SK-N-SH (cell line): Measurements from ENCODE around the gene TMSB10. TPM values are rescaled to one million over a fixed set of nuclear protein-coding genes. Genes with fewer than 3 reads are reported as not detected.

ENCODE experiments used
- CTCF ChIA-PET: fragments of 300-600, 350-600 bp; formaldehyde crosslinking; extraction: SDS; loops from one replicate; lab custom pipeline; 2021; lab: Yijun Ruan, JAX
- POLR2A ChIA-PET: fragments of 350-600 bp; sonication (Branson Sonifier 250); formaldehyde crosslinking; extraction: SDS; loops from one replicate; lab custom pipeline; 2020; ENCODE audit warnings: antibody characterized with exemption, inconsistent platforms; lab: Yijun Ruan, JAX
- DNase-seq: peaks from one replicate; pipeline ENCODE4 v3.0.0; 2012
- H2AFZ ChIP-seq: fragments of 200-600 bp; sonication (generic); 2 replicates; pipeline ENCODE4 v1.8.1; 2016; ENCODE audit warnings: antibody characterized with exemption, mild to moderate bottlenecking, low read depth
- H3F3A ChIP-seq: fragments of 200-600 bp; sonication (generic); replicated peaks from 2 replicates; pipeline ENCODE3; 2016; ENCODE audit warnings: antibody characterized with exemption, mild to moderate bottlenecking; ENCODE audit not compliant: insufficient read depth
- H3K27ac ChIP-seq, 2 experiments: fragments of 200-500 bp in 1 of 2; fragments of 200-600 bp in 1 of 2; sonication (Bioruptor generic) in 1 of 2; sonication (generic), shearing (Covaris generic) in 1 of 2; 2 replicates each; pipeline versions ENCODE4 v1.5.1 to v1.6.1; 2014 to 2016; ENCODE audit warnings: low read depth in 2 of 2, inconsistent platforms in 1 of 2, low read length in 1 of 2, mild to moderate bottlenecking in 1 of 2, mixed read lengths in 1 of 2
- H3K27me3 ChIP-seq: fragments of 200-600 bp; sonication (generic), shearing (Covaris generic); 2 replicates; pipeline ENCODE4 v1.6.1; 2016; ENCODE audit warnings: mixed run types; ENCODE audit not compliant: insufficient read depth
- H3K36me3 ChIP-seq, 2 experiments: fragments of 200-500 bp in 1 of 2; fragments of 200-600 bp in 1 of 2; sonication (Bioruptor generic) in 1 of 2; sonication (generic) in 1 of 2; replicated peaks in 1 of 2; 2 replicates each; pipeline versions ENCODE3 to v1.5.1; 2014 to 2016; ENCODE audit warnings: low read length in 1 of 2, mild to moderate bottlenecking in 1 of 2; ENCODE audit not compliant: insufficient read depth in 2 of 2, control insufficient read depth in 1 of 2
- H3K4me1 ChIP-seq, 2 experiments: fragments of 200-500 bp in 1 of 2; fragments of 200-600 bp in 1 of 2; sonication (Bioruptor generic) in 1 of 2; sonication (generic), shearing (Covaris generic) in 1 of 2; 2 replicates each; pipeline versions ENCODE4 v1.5.1 to v1.6.1; 2014 to 2016; ENCODE audit warnings: low read depth in 1 of 2, low read length in 1 of 2, mixed run types in 1 of 2; ENCODE audit not compliant: insufficient read depth in 2 of 2, control insufficient read depth in 1 of 2
- H3K4me2 ChIP-seq: fragments of 200-600 bp; sonication (generic), shearing (Covaris generic); 2 replicates; pipeline ENCODE4 v1.6.1; 2017; ENCODE audit warnings: mixed run types
- H3K4me3 ChIP-seq, 2 experiments: fragments of 200-500 bp in 1 of 2; fragments of 200-600 bp in 1 of 2; sonication (Bioruptor generic) in 1 of 2; sonication (generic), shearing (Covaris generic) in 1 of 2; 2 replicates each; pipeline versions ENCODE4 v1.5.1 to v1.8.1; 2014 to 2016; ENCODE audit warnings: low read depth in 2 of 2, inconsistent platforms in 1 of 2, low read length in 1 of 2, mild to moderate bottlenecking in 1 of 2, mixed read lengths in 1 of 2, moderate library complexity in 1 of 2
- H3K79me2 ChIP-seq: fragments of 200-600 bp; sonication (generic); 2 replicates; pipeline ENCODE4 v1.8.1; 2017; ENCODE audit warnings: mild to moderate bottlenecking; ENCODE audit not compliant: insufficient read depth
- H3K9ac ChIP-seq: fragments of 200-600 bp; sonication (generic); 2 replicates; pipeline ENCODE4 v1.6.1; 2017; ENCODE audit warnings: mixed run types
- H3K9me2 ChIP-seq: fragments of 200-600 bp; sonication (generic); 2 replicates; pipeline ENCODE4 v1.6.1; 2017; ENCODE audit warnings: mixed run types
- H3K9me3 ChIP-seq: fragments of 200-600 bp; sonication (generic); 2 replicates; pipeline ENCODE4 v1.6.1; 2017; ENCODE audit warnings: mixed run types, mild to moderate bottlenecking, moderate library complexity
- H4K20me1 ChIP-seq: fragments of 200-600 bp; sonication (generic); 2 replicates; pipeline ENCODE4 v1.6.1; 2017; ENCODE audit warnings: mild to moderate bottlenecking, mixed run types; ENCODE audit not compliant: insufficient read depth
- CTCF ChIP-seq: fragments of 200-600 bp; sonication (generic); IDR thresholded peaks from 2 replicates; pipeline ENCODE4 v1.6.1; 2017; ENCODE audit warnings: antibody characterized with exemption, mild to moderate bottlenecking, moderate library complexity
- ELF1 ChIP-seq: IDR thresholded peaks from 2 replicates; pipeline ENCODE4 v1.4.0; 2012
- EP300 ChIP-seq, 2 experiments: IDR thresholded peaks; 2 replicates each; pipeline versions ENCODE4 v1.4.0 to v1.6.1; 2012; ENCODE audit warnings: borderline replicate concordance in 1 of 2, low read depth in 1 of 2, low read length in 1 of 2
- JUND ChIP-seq: IDR thresholded peaks from 2 replicates; pipeline ENCODE4 v1.4.0; 2012
- NRF1 ChIP-seq: IDR thresholded peaks from 2 replicates; pipeline ENCODE4 v1.6.1; 2012; ENCODE audit warnings: low read depth, mild to moderate bottlenecking, low read length
- POLR2AphosphoS5 ChIP-seq: IDR thresholded peaks from 2 replicates; pipeline ENCODE4 v1.6.1; 2012; ENCODE audit warnings: low read depth, low read length
- REST ChIP-seq: IDR thresholded peaks from 2 replicates; pipeline ENCODE4 v1.6.1; 2012; ENCODE audit warnings: mild to moderate bottlenecking, low read depth, low read length, moderate library complexity
- RFX5 ChIP-seq: IDR thresholded peaks from 2 replicates; pipeline ENCODE4 v1.6.1; 2012; ENCODE audit warnings: mild to moderate bottlenecking, improper control_type of control experiment, low read length
- RXRA ChIP-seq: IDR thresholded peaks from 2 replicates; pipeline ENCODE4 v1.4.0; 2012; ENCODE audit warnings: low read depth, mild to moderate bottlenecking, borderline replicate concordance
- SIN3A ChIP-seq: IDR thresholded peaks from 2 replicates; pipeline ENCODE4 v1.6.1; 2012; ENCODE audit warnings: low read depth, mild to moderate bottlenecking, low read length, moderate library complexity, borderline replicate concordance
- SMC3 ChIP-seq: IDR thresholded peaks from 2 replicates; pipeline ENCODE4 v1.6.1; 2012; ENCODE audit warnings: low read depth, low read length, improper control_type of control experiment
- TEAD4 ChIP-seq: IDR thresholded peaks from 2 replicates; pipeline ENCODE4 v1.4.0; 2012; ENCODE audit warnings: mild to moderate bottlenecking, borderline replicate concordance; ENCODE audit not compliant: insufficient read depth
- WGBS: methylation state at CpG from one replicate; pipeline ENCODE4 v1.1.6; 2017; ENCODE audit warnings: low lambda C conversion rate; 5-methylcytosine and 5-hydroxymethylcytosine counted together
- polyA plus RNA-seq, 3 experiments: library from polyadenylated mRNA; depleted of rRNA; stranded (reverse); fragments of >200 nt; gene quantifications; 2 replicates each; pipeline ENCODE4 v1.2.3, GENCODE V29; 2012

TMSB10 gene
- polyA plus RNA-seq, 1 of the 3 experiments (the other 2 are of a cell fraction): 7,920 TPM

GRCh38 chr2:84904151-84904550 lies 1.3 kb upstream of the TMSB10 start:
- no peak for TF ChIP-seq JUND
- TF ChIP-seq RFX5: no peak
- TF ChIP-seq NRF1: no peak
- TF ChIP-seq POLR2AphosphoS5: no peak
- no peak for TF ChIP-seq EP300 (IDR thresholded peaks at IDR 0.05; ENCODE audit: borderline replicate concordance in 1 of 2, low read depth in 1 of 2, low read length in 1 of 2)
- TF ChIP-seq RXRA: no peak
- no peak for TF ChIP-seq TEAD4
- Histone ChIP-seq H3K4me2 (peak overlapping the region; percentile 88), H3K79me2 (peaks cover 27% of the 10 kb centered on the region), H3K4me3 (no peak overlapping the region), H2AFZ (no peak overlapping the region), H3K9ac (peak overlapping the region; percentile 98; the same call in 1 of the 2 replicates), H3K36me3 (peaks cover 0 to 20% of the 10 kb centered on the region in 2 experiments), H3F3A (peaks cover 29% of the 10 kb centered on the region), H3K27ac (peak overlapping the region in 1 of 2 experiments; percentile 36; a peak in 1 of 4 replicates), H3K9me3 (no peaks in the 10 kb centered on the region), H3K27me3 (no peaks in the 10 kb centered on the region), H3K4me1 (peaks cover 3 to 4% of the 10 kb centered on the region in 2 experiments; a peak in 3 of 4 replicates), H3K9me2 (no peaks in the 10 kb centered on the region), H4K20me1 (peaks cover 25% of the 10 kb centered on the region)
- POLR2A ChIA-PET: no interaction called here
- CTCF ChIA-PET: interaction anchor here (0.6 to 2.4 kb wide), 3 partner anchors 22 to 272 kb away, joined by 3 to 18 read pairs (median 3); no protein-coding TSS in a partner anchor
- 92% methylated on average over 9 of the region's 9 CpGs for WGBS
- no peak for DNase-seq

- Histone ChIP-seq H3K4me2 (peak overlapping the region; percentile 88), H4K20me1 (peaks cover 25% of the 10 kb centered on the region), H2AFZ (peak overlapping the region; percentile 90; the same call in 1 of the 2 replicates), H3F3A (peaks cover 28% of the 10 kb centered on the region)
- POLR2A ChIA-PET: interaction anchor here (1.0 to 2.6 kb wide), 3 partner anchors 21 to 65 kb away, joined by 4 to 9 read pairs (median 8); no protein-coding TSS in a partner anchor
- peak; percentile 56 for DNase-seq
- 0 out of 2 replicates have a peak, but pooled peaks have one; percentile 37 for TF ChIP-seq REST
- TF ChIP-seq RFX5: no peak
- no peak for TF ChIP-seq CTCF
- no peak for TF ChIP-seq SIN3A
- TF ChIP-seq SMC3: no peak
- no peak for TF ChIP-seq RXRA
- no peak for TF ChIP-seq ELF1
- no peak for TF ChIP-seq JUND
- TF ChIP-seq POLR2AphosphoS5: peak; percentile 55
- TF ChIP-seq, all 33 proteins: peak for 2
- peak overlapping the region; percentile 98 for H3K9ac ChIP-seq
- peak overlapping the region; percentile 76 to 81; a peak in 3 of 4 replicates for H3K27ac ChIP-seq
- no peaks in the 10 kb centered on the region for H3K27me3 ChIP-seq
- peak overlapping the region; percentile 77 to 88 for H3K4me3 ChIP-seq
- no peaks in the 10 kb centered on the region for H3K9me2 ChIP-seq
- H3K4me1 ChIP-seq: peaks cover 0 to 4% of the 10 kb centered on the region in 2 experiments; a peak in 1 of 4 replicates
- H3K9me3 ChIP-seq: no peaks in the 10 kb centered on the region
- CTCF ChIA-PET: interaction anchor here (0.6 to 2.4 kb wide), 4 partner anchors 21 to 396 kb away, joined by 3 to 18 read pairs (median 4); no protein-coding TSS in a partner anchor
- WGBS: 3% methylated on average over 21 of the region's 21 CpGs
- H3K36me3 ChIP-seq: peaks cover 0 to 20% of the 10 kb centered on the region in 2 experiments
- H3K79me2 ChIP-seq: peaks cover 27% of the 10 kb centered on the region
Measured at GRCh38 chr2:84904717-84905174, 710 bp upstream of the TMSB10 start.
